NCI-H345 (cell line): ENCODE data around the gene HLA-DQA2.
"Not testable (repeated sequence)": the region's sequence is repeated elsewhere in the genome, so short reads cannot be mapped to it uniquely, and the experiment has no call there.

Source experiments
- DNase-seq: peaks from one replicate; lab custom pipeline; 2025; lab: John Stamatoyannopoulos, UW

HLA-DQA2 gene

DNA sequence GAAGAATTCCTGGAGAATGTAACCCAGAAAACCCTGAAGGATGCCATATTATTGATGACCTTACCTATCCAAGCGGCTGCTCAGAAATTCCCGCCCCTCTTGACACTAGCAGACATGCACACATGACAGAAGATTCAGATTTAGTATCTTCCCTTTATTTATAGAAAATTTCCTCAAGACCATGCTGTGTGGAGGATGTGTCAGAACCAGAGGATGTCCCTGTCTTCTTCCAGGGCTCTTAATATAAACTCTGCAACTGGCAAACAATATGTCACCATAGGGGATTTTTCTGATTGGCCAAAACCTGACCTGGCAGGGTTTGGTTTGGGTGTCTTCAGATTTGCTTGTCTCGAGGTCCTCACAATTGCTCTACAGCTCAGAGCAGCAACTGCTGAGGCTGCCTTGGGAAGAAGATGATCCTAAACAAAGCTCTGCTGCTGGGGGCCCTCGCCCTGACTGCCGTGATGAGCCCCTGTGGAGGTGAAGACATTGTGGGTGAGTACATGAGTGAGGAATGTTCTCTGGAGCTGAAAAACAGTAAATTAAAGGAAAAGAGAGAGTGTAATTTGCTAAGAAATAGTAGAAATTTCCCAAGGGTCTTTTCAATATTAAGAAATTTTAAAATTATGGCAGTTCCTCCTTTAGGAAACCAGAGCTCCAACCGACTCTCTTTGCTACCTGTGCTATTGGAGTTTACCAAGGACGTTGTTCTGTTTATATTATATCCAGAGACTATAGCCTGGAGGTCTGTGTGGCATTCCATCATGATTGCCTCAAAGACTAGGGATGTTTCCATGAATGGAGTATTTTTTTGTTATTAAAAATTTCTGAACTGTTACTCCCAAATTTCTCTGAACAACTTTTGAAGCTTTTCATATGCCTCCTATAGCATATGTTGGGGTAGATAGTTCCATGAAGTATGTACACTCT, at the start of gene HLA-DQA2:
TSS of gene HLA-DQA2 (plus strand) at position 361 of the 930 bp plus-strand sequence. CDS start at position 414, 53 bp downstream.
- no peak for DNase-seq

DNA sequence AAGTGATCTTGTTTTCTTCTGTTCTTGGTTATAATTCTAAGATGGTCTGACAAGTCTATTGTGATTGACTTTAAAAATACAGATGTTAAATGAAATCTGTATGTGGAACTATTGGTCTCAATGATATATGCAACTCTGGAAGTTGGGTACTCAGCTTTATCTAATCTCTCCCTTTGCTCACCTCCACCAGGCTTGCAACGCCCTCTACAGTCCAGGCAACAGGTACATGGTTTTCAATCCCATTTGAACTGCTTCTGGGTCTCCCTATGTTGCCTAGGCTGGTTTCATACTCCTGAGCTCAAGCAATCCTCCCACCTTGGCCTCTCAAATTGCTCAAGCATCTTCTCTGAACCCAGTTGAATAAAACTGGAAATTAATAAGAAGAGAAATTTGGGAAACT, 49.2 kb upstream of the HLA-DQA2 start:
- DNase-seq = no peak

DNA sequence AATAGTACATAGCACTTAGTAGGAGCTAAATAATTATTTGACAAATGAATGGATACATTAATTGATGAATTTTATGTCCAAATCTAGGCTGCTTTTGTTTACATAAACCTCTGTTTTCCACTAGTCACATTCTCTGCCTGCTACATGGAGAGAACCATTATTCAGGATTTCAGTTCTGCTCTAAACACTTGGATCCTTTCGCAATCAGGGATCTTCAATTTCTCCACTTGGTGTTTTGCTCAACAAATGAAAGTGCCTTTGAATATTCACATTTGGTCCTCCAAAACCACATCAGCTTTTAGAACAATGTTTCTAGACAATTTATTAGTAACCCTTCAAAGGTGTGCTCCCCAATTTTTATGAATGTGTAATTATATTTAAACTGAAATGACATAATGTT, 44.2 kb upstream of the HLA-DQA2 start:
- no peak for DNase-seq

DNA sequence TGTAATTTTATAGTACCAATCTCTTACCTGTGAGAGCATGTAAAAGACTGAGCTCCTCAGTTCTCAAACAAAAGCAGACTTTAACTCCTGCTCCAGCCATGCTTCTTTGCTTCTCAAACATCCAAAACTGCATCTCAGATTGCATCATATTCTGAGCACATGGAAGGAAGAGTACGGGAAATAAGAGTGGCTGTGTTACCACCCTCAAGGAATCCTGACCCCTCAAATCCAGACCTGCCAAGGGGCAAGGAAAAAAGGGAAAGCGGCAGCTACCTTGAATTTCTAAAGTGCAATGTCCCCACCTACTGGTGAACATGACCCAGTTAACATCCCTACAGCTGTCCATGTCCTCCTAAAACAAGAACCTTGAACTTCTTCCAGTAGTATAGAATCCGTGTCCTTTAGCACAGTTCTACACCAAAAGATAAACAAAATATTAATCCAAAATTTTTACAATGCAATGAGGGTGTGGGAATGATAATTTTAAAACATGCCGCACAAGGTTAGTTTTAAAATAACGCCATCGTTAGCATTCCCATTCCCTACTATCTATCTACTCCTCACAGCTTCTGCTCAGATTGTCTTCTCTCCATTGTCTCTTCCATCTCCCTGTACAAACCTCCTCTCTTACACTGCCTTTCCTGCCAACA, 40.7 kb upstream of the HLA-DQA2 start:
- DNase-seq = peak; percentile 5

DNA sequence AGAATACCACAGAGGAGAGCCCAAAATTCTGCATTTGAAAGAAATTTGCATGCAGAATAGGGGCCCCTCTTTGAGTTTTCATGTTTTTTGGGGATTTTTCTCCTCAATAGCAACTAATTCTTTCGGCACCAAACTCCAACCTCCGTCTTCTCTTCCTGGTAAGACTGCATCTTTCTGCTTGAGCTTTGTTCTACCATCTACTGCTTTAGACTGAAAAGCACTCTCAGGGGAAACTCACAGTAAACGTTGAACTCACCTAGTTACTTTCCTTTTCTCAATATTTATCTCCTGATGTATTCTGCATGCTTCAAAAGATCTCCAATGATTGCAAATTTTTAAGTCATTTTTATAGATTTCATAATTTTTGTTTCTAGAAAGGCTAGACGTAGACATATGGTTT, 37.8 kb upstream of the HLA-DQA2 start:
- no peak for DNase-seq

DNA sequence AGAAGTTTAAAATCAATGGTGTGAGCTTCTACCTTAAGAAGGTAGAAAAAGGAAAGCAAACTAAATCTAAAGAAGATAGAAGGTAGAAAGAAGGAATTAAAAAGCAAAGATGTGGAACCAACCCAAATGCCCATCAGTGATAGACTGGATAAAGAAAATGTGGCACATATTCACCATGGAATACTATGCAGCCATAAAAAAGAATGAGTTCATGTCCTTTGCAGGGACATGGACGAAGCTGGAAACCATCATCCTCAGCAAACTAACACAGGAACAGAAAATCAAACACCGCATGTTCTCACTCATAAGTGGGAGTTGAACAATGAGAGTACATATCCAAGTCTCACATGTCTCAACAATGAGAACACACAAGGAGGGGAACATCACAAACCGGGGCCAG, 36.0 kb upstream of the HLA-DQA2 start:
- not testable (repeated sequence) for DNase-seq

DNA sequence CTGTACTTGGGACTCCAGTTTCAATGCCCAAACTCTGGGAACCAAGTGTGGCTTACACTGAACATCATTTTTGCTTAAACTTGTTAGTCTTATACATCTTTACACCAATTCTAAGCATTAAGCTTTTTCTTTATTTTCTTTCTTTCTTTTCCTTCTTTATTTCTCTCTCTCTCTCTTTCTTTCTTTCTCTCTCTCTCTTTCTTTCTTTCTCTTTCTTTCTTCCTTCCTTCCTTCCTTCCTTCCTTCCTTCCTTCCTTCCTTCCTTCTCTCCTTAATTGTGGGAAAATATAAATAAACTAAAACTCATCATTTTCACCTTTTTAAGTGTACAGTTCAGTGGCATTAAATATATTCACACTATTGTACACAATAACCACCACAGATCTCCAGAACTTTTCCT, 31.6 kb upstream of the HLA-DQA2 start:
- DNase-seq = no peak

DNA sequence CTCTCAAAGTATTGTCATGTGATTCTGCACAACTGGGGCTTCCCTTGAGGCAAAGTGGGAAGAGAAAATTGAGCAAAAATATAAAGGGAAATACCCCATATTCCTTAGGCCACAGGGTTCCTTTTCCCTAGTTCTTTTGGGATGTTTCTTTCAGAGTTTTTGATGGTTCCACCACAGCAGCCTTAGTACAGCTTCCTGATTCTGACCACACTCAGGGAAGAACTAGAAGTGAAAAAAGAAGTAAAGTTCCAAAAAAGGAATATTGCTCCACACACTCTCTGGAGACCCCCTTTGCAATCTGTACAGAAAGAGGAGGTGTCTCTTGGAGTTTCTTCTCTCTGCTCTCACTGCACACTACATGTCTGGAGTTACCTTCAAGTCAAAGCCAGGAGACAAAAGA, 27.9 kb upstream of the HLA-DQA2 start:
- no peak for DNase-seq

DNA sequence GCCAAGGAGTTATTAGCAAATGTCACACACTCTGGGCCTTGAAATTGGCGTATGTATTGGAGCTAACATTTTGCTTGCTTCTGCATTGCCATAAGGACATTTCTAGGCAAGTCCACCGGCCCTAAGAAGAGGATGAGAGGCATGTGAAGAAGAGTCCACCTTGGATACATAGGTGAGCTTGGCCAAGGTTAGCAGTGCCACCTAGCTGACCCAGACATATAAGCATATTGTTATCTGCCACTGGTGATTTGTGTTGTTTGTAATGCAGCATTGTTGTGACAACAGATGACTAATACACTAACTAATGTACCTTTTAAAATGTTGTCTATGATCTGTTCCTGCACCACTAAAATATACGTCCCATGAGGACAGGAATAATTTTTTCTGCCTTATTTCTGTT, 24.8 kb upstream of the HLA-DQA2 start:
- DNase-seq = no peak

DNA sequence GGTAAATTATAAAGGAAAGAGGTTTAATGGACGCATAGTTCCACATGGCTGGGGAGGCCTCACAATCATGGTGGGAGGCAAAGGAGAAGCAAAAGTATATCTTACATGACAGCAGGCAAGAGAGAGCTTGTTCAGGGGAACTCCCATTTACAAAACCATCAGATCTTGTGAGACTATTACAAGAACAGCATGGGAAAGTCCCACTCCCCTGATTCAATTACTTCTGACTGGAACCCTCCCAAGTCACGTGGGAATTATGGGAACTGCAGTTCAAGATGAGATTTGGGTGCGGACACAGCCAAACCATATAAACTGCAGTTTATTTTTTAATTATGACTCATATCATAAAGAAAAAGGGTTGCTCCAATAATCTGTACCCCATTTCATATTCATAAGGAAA, 22.3 kb upstream of the HLA-DQA2 start:
- DNase-seq = no peak

DNA sequence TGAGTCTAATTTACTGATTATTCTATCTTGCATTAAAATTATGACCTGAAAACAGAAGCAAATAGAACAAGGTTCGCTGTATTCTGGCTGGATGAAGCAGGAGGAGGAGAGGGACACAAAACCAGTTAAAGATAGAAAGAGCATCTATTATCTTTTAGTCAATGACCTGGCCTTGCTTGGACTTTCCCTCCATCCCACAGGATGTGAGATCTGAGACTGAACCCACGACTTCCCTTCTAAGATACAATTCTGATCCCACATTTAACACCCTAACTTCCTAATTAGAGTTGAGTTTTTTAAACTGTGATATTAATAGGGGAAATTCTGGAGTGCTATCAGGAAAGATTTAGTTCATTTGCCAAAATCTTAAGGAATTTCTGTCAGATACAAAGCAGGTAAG, 3.1 kb upstream of the HLA-DQA2 start:
- no peak for DNase-seq

DNA sequence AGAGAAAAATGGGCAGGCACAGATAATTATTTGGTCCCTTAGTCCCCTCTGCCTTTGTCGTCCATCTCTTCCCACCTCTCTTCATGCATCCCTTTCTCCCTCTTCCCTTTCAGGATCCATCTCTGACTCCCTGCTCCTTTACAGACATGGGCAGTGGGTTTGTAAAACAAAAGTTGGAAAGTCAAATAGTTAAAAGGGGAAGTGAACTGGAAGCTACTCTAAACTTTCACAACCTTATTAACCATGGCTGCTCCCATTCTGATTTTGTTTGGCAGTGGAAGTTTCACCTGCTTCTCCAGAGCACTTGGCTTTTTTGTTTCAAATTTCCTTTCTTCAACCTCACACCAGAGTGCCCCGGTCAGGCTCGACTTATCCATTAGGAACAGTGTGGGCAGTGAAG, 1.2 kb downstream of the HLA-DQA2 start:
- no peak for DNase-seq

DNA sequence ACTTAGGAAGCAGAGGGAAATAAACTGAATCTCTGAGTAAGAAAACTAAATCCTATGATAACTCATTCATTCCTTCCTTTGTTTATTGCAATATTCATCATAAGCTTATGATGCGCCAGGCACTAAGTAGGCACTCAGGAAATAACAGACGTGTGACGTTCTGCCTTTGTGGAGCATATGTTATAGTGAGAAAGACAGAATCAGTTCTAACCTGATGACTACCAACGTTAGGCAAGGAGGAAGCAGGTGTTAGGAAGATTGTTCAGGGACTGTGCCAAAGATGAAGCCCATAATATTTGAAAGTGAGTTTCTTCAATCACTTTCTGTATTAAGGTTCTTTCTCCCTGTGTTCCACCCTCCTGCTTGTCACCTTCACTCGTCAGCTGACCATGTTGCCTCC, 3.6 kb downstream of the HLA-DQA2 start:
- DNase-seq = no peak

DNA sequence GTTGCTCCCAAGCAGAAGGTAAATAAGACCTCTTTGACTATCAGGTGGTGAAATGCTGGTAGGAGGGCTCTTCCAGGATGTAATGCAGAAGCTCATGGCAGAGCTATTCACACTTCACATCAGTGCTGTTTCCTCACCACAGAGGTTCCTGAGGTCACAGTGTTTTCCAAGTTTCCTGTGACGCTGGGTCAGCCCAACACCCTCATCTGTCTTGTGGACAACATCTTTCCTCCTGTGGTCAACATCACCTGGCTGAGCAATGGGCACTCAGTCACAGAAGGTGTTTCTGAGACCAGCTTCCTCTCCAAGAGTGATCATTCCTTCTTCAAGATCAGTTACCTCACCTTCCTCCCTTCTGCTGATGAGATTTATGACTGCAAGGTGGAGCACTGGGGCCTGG, 4.5 kb downstream of the HLA-DQA2 start:
- DNase-seq = not testable (repeated sequence)

DNA sequence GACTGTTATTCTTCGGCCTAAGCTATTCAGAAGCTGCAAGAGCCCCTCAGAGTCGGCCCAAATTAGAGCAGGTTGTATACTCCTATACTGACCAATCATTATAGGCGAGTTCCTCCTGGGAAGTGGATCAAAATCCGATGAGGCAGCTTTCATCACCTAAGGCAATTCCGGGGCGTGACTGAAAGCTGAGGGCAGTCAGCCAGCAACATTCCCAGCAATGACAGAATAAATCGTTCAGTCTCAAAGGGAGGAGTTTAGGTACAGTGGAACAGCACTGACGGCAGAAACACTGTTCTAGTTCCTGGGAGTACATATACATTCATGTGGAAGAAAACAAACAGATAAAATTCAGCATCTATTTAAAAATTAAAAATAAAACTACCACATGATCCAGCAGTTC, 11.4 kb downstream of the HLA-DQA2 start:
- DNase-seq = no peak

DNA sequence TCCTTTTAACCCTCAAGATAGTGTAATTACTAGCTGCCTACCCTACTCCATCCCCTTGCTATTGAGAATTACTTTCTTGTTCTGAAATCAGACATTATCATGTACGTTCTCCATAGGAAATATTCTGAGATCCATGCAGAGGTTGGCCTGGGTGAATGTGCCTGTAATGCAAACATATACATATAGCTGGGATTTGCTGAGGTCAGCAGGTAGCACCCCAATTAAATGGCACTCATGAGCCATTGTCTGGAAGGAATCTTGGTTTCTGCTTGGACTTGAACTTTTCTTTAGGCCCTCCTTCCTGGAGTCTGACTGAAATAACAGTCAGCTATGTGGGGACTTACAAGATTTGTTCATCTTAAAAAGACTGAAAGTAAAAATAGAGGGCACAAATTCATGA, 18.5 kb downstream of the HLA-DQA2 start:
- no peak for DNase-seq

DNA sequence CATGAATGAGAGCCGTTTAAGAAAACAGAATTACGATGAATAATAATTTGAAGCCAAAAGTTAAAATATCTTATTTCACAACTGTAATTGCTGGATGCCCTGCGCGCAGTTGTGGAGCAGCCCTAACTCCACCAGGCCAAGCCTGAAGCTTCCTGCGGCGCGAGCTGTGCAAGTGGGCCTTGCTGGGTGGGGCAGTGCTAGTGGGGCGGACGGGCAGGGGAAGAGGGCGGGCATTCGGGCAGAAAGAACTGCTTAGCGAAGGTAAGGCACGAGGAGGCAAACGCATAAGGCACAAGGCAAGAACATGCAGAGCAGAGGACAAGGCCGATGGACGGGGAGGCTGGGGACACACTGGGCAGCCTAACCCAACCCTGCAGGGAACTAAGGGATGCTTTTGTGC, 19.9 kb downstream of the HLA-DQA2 start:
- no peak for DNase-seq

DNA sequence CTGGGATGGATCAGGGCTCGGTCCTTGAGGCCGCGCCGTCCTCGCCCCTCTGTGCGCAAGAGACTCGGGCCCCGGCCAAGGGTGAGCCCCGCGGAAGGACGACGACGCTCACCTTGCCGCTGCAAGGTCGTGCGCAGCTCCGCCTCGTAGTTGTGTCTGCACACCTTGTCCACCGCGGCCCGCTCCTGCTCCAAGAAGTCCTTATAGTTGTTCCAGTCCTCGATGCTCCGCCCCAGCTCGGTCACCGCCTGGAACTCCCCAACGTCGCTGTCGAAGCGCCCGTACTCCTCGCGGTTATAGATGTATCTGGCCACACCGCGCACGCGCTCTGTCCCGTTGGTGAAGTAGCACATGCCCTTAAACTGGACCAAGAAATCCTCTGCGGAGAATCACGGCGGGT, 20.4 kb downstream of the HLA-DQA2 start:
- DNase-seq = no peak

DNA sequence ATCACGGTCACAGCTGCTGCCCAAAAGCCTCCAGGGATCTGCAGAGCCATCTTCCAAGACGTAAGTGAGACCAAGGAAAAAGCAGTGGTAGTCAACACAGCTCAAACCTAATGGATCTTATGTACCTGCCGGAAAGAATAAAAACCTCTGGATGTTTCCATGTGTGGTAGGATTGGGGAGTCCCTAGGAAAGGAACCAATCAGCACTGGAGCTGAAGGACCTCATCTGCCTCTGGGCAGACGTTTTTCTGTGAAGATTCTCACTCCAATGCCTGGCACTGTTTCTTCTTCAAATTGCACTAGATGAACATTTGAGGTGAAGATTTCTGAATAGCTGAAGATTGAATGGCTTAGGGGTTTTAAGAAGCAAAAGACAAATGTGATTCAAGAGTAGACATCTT, 22.2 kb downstream of the HLA-DQA2 start, which contains the start of gene HLA-DQB2:
TSS of gene HLA-DQB2 (minus strand) at position 112 of the 400 bp plus-strand sequence. CDS start at position 50, 62 bp downstream.
- DNase-seq = no peak

DNA sequence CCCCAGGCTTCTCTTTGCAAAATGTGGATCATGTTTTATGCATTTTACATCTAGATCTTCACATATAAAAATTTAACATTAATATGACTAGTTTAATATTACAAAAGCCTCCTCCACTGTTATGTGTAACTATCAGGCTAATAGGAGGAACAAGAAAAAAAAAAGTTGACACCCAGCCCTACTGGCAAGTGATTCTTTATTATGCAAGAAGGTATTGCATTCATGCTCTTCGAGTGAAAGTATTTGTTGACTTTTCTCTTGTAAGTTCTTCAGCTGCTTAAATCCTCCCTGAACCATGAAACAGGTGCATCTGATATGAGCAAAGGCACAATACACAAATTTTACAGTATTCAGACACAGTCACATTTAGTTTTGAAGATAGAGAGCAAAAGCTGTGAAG, 22.9 kb downstream of the HLA-DQA2 start:
- no peak for DNase-seq

DNA sequence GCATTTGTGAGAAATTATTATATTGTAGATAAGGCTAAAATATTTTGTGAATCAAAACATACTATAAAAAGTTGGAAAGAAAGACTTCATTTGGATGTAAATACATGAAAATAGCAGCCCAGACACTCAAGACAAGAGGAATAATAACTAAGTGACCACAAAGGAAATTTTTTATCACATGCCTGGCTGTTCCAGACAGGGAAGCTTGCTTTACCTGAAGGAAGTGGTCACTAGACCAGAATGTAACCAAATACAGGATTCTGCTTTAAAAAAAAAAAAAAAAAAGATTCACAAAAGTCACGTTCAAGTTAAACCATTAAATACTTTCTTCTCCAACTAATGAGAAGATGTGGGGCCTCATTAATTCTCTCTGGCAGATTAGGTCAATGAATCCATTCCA, 31.5 kb downstream of the HLA-DQA2 start:
- no peak for DNase-seq

DNA sequence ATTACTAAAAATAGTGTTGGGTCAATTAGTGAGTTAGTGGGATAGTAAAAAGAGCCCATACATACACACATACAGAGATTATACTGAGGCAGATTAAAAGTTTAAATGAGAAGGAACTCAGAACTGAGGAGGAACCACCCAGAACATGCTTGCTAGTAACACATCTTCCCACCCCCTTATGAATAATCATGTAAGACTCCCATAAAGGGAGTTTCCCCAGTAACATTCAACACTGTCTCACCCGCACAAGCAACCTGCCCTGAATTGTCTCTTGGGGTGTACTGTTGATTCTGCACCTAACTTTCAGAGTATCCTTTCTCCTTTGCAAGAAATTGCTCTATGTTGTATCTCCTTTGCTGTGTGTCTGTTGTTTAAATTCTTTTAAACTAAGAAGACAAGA, 33.2 kb downstream of the HLA-DQA2 start:
- no peak for DNase-seq

DNA sequence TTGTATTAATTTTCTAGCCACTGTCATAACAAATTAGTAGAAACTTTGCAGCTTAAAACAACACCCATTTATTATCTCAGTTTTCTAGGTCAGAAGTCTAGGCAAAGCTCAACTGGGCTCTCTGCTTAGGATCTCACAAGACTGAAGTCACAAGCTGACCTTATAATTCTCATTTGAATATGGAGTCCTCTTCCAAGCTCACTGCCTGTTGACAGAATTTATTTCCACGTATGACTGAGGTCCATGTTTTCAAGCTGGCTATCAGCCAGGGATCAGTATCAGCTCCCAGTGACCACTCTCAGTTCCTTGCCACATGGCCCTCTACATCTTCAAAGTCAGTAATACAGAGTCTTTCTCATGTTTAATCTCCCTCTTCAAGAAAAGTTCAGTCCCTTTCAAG, 33.9 kb downstream of the HLA-DQA2 start:
- no peak for DNase-seq
